Measurements from ENCODE around the gene RAB26.
A peak's percentile ranks its signal among the peaks of the same experiment; 100 is the strongest.

Gene RAB26

DNA sequence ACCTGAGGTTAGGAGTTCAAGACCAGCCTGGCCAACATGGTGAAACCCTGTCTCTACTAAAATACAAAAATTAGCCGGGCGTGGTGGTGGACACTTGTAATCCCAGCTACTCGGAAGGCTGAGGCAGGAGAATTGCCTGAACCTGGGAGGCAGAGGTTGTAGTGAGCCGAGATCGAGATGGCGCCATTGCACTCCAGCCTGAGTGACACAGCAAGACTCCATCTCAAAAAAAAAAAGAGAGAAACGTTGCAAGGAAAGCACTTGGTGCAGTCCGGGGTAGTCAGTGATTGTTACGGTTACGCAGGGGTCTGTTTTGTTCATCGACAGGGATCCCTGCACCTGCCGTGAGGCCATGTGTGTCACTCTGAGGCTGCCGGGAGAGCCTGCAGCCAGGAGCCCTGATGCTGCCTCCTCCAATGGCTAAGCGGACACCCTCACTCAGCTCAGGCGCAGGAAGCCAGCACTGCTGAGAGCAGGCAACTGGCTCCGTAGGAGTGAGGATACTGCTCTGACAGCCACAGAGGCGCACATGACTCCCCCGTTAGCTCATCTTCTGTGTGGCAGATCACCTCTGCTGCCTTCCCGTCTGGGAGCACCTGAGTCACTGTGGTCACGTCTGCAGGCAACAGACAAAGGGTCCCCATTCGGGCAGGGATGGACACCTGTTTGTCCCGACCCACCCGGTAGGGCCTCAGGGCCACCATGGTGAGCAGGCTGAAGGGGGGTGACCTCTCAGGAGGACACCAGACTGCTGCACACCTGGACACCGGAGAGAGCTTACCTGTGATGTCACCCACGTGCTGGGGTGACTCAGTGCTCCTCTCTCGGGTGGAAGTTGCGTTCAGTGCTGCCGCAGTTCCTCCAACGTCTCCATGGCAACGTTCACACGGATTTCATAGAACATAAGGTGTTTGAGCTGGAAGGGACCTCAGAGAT lies 5.2 kb upstream of the RAB26 start:
- DNase-seq (ENCODE audit: low read depth in 2 of 2): no peak

DNA sequence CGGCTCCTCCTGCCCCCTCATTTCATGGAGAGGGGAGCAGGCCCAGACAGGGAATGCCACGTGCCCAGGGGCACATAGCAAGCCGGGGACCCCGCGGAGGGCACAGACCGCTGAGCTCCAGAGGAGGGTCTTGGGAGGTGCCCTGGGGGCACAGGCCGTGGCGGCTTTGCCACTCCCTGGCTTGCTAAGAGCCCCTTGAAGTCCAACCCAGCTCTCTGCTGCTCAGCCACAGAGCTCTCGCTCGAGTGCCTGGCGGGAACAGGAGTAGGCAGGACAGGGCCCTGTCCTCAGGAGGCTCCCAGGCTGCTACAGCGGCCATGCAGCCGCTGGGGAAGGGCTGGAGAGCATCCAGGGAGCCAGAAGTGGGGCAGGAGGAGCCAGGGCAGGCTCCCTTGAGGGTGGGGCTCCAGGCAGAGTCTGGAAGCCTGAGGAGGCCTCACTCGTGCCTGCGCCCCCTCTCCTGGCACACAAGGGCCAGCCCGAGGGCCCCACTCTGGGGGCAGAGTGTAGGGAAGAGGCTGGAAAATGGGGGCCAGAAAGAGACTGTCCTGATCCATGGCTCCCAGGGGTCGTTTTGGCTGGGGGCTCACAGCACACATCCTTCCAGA lies 4.4 kb upstream of the RAB26 start:
- DNase-seq (ENCODE audit: low read depth in 2 of 2): no peak

DNA sequence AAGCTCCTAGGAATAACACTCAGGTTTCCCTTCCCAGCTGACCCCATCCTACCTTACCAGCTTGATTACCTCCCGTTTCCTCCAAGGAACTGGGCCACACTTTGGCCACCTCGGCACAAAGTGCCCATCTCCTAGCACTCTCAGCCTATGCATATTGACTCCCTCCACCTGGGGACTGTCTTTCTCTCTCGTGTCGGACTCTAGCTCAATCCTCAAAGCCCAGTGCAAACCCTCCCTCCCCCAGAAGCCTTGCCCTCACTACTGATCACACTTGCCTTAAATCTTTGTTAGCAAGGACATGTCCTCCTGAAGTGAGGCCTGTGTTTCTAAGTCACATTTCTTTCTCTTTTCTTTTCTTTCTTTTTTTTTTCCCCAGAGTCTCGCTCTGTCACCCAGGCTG lies 2.6 kb upstream of the RAB26 start:
- DNase-seq (ENCODE audit: low read depth in 2 of 2): no peak

DNA sequence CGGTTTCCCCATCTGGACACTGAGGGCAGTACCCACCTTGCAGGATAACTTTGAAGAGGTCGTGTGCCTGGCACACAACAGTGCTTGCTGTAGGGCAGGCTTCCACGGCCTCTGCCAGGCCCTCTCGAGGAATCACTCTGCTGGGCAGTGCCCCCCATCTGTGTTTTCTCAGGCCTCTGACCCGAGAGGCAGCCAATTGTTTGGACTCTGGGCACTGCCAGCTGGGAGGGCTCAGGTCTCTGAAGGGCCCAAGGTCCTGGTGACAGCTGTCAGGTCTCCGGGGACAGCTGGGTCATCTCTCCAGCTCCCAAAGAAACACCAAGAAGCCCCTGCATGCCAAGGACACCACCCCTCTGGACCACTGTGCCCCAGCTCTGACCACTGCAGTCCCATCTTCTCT lies 1.0 kb upstream of the RAB26 start:
- no peak for DNase-seq (ENCODE audit: low read depth in 2 of 2)

DNA sequence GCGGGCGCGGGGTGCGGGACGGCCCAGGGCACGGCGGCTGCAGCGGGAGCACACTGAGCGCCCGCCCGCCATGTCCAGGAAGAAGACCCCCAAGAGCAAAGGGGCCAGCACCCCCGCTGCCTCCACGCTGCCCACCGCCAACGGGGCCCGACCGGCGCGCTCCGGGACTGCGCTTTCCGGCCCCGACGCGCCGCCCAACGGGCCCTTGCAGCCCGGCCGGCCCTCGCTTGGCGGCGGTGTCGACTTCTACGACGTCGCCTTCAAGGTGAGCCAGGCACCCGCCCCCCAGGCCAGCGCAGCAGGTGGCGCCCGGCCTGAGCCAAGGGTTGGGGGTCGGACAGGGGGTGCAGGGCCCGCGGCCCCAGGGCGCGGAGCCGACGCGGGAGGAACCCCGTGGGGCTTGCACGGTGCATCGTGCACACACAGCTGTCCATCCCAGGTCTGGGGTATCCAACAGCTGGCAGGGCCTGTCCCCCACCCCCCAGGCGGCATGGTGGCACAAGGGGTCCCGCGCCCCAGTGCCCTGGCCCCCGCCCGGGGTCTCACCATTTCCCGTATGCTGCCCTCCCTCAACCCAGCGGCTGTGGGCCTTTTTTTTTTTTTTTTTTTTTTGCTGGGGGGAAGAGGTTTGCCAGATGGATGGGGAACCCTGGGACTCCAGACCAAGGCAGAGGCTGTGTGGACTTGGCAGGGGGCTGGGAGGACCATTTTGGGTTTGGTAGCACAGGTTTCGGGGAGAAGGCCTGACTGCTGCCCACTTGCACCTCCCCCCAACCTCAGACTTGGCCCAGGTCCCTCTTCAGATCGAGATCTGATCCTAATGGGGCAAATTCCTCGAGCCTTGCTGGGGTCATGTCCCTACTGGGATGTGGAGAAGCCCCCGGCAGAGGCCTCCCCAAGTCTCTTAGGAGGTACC lies 547 bp downstream of the RAB26 start:
- DNase-seq (ENCODE audit: low read depth in 2 of 2): no peak

DNA sequence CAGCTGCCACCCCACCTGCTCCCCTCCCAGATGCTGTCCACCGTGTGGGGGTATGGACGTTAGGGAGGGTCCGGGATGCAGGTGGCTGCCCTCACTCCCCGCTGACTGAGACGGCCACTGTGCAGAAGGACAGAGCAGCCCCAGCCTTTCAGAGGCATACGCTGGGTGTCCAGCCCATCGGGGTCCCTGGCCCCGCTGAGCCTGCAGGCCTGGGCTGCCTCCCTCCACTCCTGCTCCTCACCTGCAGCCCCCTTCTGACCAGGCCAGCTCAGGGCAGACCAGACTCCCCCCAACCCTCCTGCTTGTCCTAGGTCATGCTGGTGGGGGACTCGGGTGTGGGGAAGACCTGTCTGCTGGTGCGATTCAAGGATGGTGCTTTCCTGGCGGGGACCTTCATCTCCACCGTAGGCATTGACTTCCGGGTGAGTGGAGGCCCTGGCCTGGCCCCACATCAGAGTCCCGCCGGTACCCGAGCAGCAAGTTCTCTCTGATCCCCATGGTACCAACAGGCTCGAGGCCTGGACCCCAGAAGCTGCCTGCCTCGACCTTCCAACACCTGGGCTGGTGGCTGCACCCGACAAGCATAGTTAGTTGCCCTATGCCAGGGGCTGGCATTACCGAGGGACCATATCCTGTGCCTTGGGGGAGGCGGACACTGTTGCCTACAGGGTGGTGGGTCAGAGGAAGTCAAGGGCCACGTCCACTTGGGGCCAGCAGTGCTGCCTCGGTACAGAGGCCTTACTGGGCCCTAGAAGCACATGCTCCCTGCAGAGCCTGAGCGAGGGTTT lies 1.4 kb downstream of the RAB26 start:
- DNase-seq (ENCODE audit: low read depth in 2 of 2): no peak

DNA sequence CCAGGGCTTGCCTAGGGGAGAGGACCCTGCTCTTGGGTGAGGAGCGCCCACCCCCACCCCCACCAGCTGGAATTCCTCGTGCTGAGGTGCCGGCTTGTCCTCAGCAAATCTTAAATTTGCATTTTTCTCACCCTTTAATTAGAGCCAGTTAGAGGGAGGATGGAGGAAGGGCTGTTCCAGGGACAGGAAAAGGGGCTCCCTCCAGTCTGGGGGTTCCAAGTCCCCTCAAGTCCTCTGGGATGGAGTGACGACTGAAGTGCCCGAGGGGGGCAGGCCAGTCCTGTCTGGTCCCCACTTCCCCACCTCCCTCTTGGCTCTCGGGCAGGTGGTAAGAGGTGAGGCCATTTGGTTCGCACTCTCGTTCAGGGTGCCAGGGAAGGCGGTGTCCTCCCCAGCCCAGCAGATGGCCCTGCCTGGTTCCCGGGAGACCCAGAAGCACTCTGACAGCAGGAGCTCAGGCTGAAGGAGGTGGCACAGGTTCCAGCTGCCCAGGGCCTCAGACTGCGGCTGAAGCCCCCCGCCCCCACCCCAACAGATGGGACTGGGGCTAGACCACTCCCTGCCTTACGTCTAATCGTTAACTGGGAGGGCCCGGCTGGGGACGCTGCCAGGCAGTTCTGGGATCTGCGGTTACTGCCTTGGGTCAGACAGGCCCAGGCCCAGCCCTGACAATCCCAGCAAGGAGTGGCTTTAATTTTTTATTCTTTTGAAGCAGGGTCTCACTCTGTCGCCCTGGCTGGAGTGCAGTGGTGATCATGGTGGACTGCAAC lies 2.2 kb downstream of the RAB26 start:
- DNase-seq (ENCODE audit: low read depth in 2 of 2): no peak

DNA sequence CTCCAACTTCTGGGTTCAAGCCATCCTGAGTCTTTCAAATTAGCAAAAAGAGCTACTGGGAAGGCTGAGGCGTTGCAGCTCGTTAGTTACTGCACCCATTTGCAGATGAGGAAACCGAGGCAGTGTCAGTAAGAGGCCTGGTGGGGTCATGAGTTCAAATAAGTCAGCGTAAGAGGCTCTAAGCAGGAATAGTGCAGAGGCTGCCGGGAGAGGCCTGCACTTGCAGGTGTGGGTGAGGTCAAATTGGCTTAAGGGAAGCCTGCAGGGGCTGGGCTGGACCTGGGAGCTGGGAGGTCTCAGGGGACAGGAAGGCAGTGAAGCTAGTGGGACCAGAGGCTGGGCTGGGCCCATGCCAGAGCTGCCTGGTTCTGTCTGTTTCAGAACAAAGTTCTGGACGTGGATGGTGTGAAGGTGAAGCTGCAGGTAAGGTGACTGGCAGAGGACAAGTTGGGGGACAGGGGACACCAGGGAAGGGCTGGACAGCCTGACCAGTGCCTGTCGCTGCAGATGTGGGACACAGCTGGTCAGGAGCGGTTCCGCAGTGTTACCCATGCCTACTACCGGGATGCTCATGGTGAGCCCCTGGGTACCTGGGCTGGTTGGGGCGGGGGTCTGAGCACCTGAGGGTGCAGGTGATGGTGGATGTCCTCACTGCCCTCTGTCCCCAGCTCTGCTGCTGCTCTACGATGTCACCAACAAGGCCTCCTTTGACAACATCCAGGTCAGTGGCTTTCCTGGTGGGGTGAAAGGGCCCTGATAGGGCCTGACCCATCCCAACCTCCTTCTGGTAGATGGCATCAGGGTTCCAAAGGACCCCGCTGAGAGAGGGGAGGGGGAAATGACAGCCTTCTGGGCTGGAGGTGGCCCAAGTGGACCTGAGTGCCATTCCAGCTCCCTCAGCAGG lies 3.0 kb downstream of the RAB26 start:
- no peak for DNase-seq (ENCODE audit: low read depth in 2 of 2)

DNA sequence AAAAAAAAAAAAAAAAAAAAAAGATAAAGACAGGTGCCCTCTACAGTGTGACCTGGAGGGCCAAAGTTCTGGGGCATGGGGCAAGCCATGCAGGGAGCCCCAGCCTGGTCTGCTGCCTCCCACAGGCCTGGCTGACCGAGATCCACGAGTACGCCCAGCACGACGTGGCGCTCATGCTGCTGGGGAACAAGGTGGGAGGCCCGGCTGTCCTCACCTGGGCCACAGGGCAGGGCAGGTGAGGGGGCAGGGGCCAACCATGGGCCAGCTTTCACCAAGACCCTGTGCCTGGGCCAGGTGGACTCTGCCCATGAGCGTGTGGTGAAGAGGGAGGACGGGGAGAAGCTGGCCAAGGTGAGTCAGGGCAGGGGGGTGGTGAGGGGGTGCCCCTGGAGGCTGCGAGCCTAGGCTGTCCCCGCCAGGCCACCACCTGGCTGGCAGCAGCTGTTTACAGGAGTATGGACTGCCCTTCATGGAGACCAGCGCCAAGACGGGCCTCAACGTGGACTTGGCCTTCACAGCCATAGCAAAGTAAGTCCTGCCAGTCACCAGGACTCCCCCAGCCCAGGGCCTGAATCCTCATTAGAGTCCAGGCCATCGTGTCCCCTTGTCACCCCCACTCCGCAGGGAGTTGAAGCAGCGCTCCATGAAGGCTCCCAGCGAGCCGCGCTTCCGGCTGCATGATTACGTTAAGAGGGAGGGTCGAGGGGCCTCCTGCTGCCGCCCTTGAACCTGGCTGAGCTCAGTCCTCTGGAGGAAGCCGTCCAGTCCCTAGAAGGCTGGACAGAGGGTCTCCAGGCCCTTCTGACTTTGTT lies 4.5 kb downstream of the RAB26 start:
- DNase-seq (ENCODE audit: low read depth in 2 of 2): no peak

DNA sequence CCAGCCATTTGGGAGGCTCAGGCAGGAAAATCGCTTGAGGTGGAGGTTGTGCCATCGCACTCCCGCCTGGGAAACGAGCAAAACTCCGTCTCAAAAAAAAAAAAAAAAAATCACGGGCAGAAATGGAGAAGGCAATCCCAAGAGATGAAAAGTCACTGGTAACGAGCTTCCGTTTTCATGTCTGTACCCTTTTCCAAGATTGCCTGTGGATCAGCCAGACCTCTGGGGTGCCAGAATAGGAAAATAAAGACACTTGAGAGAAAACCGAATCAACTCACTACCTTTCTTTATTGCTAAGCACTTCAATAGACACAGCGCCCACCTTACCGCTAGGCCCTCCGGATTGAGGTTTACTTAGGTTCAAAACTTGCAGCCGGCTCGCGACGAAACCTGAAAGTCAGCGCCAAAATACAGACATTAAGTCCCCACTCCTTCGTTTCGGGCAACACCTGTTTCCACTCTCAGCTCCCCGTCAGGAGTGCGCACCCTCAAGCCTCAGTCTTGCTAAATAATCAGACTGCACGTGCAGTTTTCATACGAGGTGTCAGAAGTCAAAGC lies 6.2 kb downstream of the RAB26 start:
- no peak for DNase-seq (ENCODE audit: low read depth in 2 of 2)

DNA sequence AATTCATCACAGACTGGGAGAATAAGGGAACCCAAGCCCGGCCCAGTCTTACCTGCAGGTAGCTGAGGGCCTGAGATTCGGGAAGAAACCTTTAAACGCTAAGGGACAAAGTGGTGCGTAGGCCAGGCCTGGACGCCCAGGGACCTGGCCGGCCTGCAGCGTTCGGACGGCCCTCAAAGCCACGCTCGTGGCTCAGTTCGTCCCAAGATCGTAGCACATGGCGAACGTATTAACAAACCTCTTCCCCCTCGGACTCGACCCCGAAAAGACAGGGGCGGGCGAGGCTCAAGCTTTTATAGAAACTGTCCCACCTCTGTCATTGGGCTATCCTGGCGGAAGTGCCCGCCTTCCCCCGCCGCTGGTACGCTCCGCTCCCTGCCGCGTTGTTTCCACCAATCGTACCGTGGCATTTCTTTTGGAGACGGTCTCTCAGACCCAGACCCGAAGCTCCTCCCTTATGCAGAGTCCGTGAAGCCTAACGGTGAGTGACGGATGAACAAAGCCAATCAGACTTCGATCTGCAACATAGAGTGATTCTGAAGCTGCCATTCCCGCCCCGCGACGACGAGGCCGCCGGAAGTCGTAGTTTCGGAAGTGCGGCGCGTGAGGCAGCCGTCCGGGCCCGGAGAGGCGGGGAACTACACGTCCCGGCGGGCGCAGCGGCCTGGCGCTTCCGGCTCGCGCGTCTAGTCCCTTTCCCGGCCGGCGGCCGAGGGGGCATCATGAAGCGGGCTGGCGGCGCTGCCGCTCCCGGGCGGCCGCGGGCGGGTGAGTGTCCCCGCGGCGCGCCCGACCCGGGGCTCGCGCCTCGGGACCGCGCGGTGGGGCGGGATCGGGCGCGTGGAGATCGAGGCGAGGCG lies 6.9 kb downstream of the RAB26 start, which contains the start of gene TRAF7:
TRAF7 (plus strand) TSS at position 692 of the 860 bp plus-strand sequence. CDS start 8,139 bp downstream, outside the sequence.
- DNase-seq (ENCODE audit: low read depth in 2 of 2): peak; percentile 93 to 96

DNA sequence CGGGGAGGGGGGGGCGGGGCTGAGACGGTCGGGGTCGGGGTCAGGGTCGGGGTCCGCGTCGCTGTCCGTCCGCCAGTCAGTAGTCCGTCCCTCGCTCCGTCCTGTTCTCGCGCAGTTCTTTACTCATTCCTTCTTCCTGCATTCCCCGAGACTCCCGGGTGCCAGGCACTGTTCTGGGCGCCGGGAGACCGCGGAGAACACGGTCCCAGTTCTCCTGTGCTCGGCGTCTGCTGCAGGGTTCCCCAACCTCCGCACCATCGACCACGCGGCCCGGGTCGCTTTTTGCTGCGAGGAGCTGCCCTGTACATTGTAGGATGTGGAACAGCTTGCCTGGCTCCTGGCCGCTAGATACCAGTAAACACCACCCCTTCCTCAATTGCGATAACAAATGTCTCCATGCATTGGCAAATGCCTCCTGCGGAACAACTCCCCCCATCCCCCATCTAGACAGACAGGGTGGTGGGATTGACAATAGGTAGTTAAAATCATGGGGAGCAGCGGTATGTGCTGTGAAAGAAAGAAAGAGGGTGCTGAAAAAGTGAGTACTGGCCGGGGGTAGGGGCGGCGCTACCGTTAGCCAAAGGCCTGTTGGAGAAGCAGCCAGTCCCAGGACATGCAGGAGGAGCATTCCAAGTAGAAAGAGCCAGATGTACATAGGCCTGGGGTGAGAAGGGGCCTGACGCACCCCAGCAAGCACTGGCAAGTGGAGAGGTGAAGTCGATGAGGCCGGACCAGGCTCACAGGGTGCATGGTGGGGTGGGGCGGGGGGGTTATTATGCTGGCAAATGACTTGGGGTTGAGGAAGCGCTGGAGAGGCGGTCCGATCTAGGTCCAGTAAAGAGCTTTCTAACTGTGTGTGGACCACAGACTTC lies 7.8 kb downstream of the RAB26 start:
- no peak for DNase-seq (ENCODE audit: low read depth in 2 of 2)

DNA sequence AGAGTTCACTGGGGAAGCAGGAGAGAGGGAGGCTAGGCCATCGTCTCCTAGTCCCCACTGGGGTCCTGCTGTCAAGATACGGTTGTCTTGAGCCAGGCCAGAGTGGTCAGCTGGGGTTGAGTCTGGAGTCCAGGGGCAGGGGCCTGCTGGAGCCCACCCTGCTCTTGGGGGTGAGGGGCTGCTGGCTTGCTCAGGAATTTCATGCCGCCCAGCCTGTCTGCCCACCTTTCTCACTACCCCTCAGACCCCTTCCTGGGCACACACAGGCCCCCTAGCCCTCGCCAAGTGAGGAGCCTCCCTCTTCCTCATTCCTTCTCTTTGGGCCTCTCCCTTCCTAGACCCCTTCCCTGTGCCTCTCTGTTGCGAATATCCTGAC lies 8.4 kb downstream of the RAB26 start:
- no peak for DNase-seq (ENCODE audit: low read depth in 2 of 2)

DNA sequence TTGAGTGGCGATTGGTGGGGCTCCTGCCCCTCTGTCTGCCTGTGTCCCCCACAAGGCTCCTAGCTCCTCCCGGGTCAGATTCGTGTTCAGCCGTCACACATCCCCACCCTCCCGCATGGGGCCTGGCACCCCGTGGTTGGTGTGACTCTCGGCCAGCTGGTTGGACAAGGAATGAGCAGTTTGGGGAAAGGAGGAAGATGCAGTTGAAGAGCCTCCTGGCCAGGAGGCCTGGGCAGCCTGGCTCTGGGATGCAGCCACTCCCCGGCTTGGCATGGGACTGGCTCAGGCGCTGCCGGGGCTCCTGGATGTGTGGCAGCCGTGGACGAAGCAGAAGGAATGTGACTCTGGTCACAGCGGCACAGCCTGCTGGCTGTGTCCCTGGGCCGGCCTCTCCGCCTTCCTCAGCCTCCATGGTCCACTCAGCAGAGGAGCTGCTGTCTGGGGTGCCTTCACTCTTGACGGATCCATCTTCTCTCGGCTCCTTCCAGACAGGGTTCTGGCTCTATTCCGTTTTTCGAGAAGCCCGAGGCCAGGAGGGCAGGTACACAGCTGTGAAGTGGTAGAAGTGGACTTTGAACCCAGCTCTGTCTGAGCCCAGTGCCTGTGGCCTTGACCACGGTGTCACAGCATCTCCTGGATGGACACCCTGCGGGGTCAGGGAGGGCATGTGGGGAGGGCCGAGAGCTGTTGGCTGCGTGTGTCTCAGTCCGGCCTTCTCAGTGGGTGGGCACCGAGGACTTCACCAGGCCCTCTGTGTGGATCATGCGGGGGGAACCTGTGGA lies 9.2 kb downstream of the RAB26 start:
- DNase-seq (ENCODE audit: low read depth in 2 of 2): no peak

DNA sequence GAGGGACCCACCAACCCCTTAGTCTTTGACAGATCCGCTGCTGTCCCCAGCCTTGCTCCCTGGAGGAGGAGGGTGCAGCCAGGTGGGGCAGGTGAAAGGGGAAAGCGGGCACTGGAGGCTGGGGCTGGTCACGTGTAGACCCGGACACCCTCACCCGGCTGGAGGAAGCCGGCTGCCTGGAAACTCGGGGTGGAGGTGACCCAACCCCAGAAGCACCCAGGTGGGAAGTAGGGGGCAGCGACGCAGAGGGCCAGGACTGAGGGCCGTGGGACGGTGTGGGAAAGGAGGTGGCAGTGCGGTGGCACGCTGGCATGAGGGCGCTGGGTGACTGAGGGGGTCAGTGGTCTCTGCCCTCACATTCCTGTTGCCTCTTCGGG lies 9.8 kb downstream of the RAB26 start:
- no peak for DNase-seq (ENCODE audit: low read depth in 2 of 2)
